ENCODE data around the gene OPTN.

- no peak for TF ChIP-seq POLR2A (IDR thresholded peaks at IDR 0.05)
- TF ChIP-seq CTCF (IDR thresholded peaks at IDR 0.05): no peak
- no peak for TF ChIP-seq EP300 (IDR thresholded peaks at IDR 0.05)
Observed at GRCh38 chr10:13184730-13185514, 85.0 kb downstream of the OPTN start.
